H1 (cell line): ENCODE results near the gene SCFD1. TPM values are rescaled to one million over a fixed set of nuclear protein-coding genes. Genes with fewer than 3 reads are reported as not detected.

Experiments used
- CTCF ChIA-PET: fragments of 300-600 bp; sonication (Branson Sonifier 250); formaldehyde crosslinking; loops from one replicate; lab custom pipeline; 2021; ENCODE audit not compliant: partially characterized antibody; lab: Charles Lee
- POLR2A ChIA-PET: fragments of 300-600 bp; sonication (Branson Sonifier 250); formaldehyde crosslinking; loops from one replicate; lab custom pipeline; 2021; ENCODE audit warnings: inconsistent platforms; ENCODE audit not compliant: partially characterized antibody; lab: Charles Lee
- DNase-seq, 2 experiments: peaks; one replicate each; pipeline versions ENCODE4 v3.0.0 to v3.0.0-alpha.2; 2010 to 2022; ENCODE audit warnings: low spot score in 2 of 2, low read depth in 1 of 2, mixed read lengths in 1 of 2
- FAIRE-seq: peaks from 2 replicates; lab custom pipeline; 2011; peaks lifted over from hg19 to GRCh38; lab: Jason Lieb, UNC
- H2AFZ ChIP-seq: 2 replicates; pipeline ENCODE4 v1.8.1; 2012; ENCODE audit warnings: low read length, inconsistent platforms
- H2AK5ac ChIP-seq: 2 replicates; pipeline ENCODE4 v1.6.1; 2013; ENCODE audit warnings: low read depth, low read length
- H2BK120ac ChIP-seq: replicated peaks from 2 replicates; pipeline ENCODE3; 2013; ENCODE audit warnings: low read depth, low read length, inconsistent platforms
- H2BK12ac ChIP-seq: 2 replicates; pipeline ENCODE4 v1.6.1; 2013; ENCODE audit warnings: low read depth, low read length
- H2BK15ac ChIP-seq: 2 replicates; pipeline ENCODE4 v1.6.1; 2013; ENCODE audit warnings: low read length
- H2BK20ac ChIP-seq: 2 replicates; pipeline ENCODE4 v1.6.1; 2013; ENCODE audit warnings: low read length
- H2BK5ac ChIP-seq: 2 replicates; pipeline ENCODE4 v1.6.1; 2013; ENCODE audit warnings: low read depth, low read length
- H3K14ac ChIP-seq: 2 replicates; pipeline ENCODE4 v1.6.1; 2013; ENCODE audit warnings: inconsistent platforms; ENCODE audit not compliant: insufficient read length
- H3K18ac ChIP-seq: 2 replicates; pipeline ENCODE4 v1.6.1; 2013; ENCODE audit warnings: low read length; ENCODE audit errors: extremely low read depth
- H3K23ac ChIP-seq: 2 replicates; pipeline ENCODE4 v1.6.1; 2013; ENCODE audit warnings: inconsistent platforms; ENCODE audit not compliant: insufficient read length
- H3K23me2 ChIP-seq: 2 replicates; pipeline ENCODE4 v1.6.1; 2013; ENCODE audit warnings: low read depth, low read length
- H3K27ac ChIP-seq: 2 replicates; pipeline ENCODE4 v1.6.1; 2011; ENCODE audit warnings: low read depth, low read length, inconsistent platforms
- H3K27me3 ChIP-seq, 4 experiments: replicated peaks in 1 of 4; 1 replicate in 1 of 4; 2 replicates in 3 of 4; pipeline versions ENCODE4 v1.6.1 to v1.8.1; 2011 to 2013; ENCODE audit warnings: low read length in 3 of 4, mild to moderate bottlenecking in 3 of 4, inconsistent platforms in 2 of 4, mixed read lengths in 2 of 4, moderate library complexity in 1 of 4; ENCODE audit not compliant: control insufficient read depth in 3 of 4, insufficient read depth in 3 of 4; ENCODE audit errors: extremely low read depth in 1 of 4
- H3K36me3 ChIP-seq, 4 experiments: 2 replicates each; pipeline versions ENCODE4 v1.6.1 to v1.8.1; 2011 to 2013; ENCODE audit warnings: mild to moderate bottlenecking in 4 of 4, low read length in 3 of 4, moderate library complexity in 2 of 4, control low read depth in 1 of 4, inconsistent platforms in 1 of 4; ENCODE audit not compliant: insufficient read depth in 4 of 4, control insufficient read depth in 2 of 4
- H3K4ac ChIP-seq: replicated peaks from 2 replicates; pipeline ENCODE3; 2013; ENCODE audit warnings: low read length, low read depth, mixed read lengths, inconsistent platforms; ENCODE audit not compliant: insufficient read length
- H3K4me1 ChIP-seq, 4 experiments: replicated peaks in 1 of 4; 1 replicate in 1 of 4; 2 replicates in 3 of 4; pipeline versions ENCODE4 v1.6.1 to v1.8.1; 2011 to 2013; ENCODE audit warnings: low read length in 3 of 4, inconsistent platforms in 2 of 4, mixed read lengths in 1 of 4; ENCODE audit not compliant: insufficient read depth in 4 of 4, control insufficient read depth in 3 of 4
- H3K4me2 ChIP-seq, 2 experiments: 2 replicates each; pipeline versions ENCODE4 v1.6.1 to v1.8.1; 2011 to 2013; ENCODE audit warnings: low read depth in 2 of 2, low read length in 2 of 2, control low read depth in 1 of 2, inconsistent platforms in 1 of 2, mild to moderate bottlenecking in 1 of 2; ENCODE audit not compliant: insufficient read depth in 1 of 2
- H3K4me3 ChIP-seq, 4 experiments: fragments of 200-600, 300-600 bp in 1 of 4; sonication (generic), shearing (Covaris generic), sonication (Bioruptor Twin) in 1 of 4; 2 replicates each; pipeline versions ENCODE4 v1.5.1 to v1.8.1; 2011 to 2016; ENCODE audit warnings: low read length in 4 of 4, low read depth in 3 of 4, control low read depth in 2 of 4, inconsistent platforms in 2 of 4, mild to moderate bottlenecking in 2 of 4, mixed read lengths in 1 of 4, moderate library complexity in 1 of 4; ENCODE audit not compliant: insufficient read depth in 2 of 4; ENCODE audit errors: extremely low read depth in 1 of 4
- H3K56ac ChIP-seq: replicated peaks from 2 replicates; pipeline ENCODE3; 2013; ENCODE audit warnings: low read depth, mild to moderate bottlenecking, mixed read lengths, low read length, inconsistent platforms; ENCODE audit not compliant: insufficient read length
- H3K79me1 ChIP-seq: 2 replicates; pipeline ENCODE4 v1.6.1; 2013; ENCODE audit warnings: low read depth, low read length, control low read depth
- H3K79me2 ChIP-seq, 2 experiments: 2 replicates each; pipeline versions ENCODE4 v1.6.1 to v1.8.1; 2012 to 2013; ENCODE audit warnings: low read length in 2 of 2, mild to moderate bottlenecking in 2 of 2, inconsistent platforms in 1 of 2; ENCODE audit not compliant: insufficient read depth in 2 of 2, control insufficient read depth in 1 of 2
- H3K9ac ChIP-seq, 4 experiments: replicated peaks in 1 of 4; 1 replicate in 1 of 4; 2 replicates in 3 of 4; pipeline versions ENCODE4 v1.6.1 to v1.8.1; 2011 to 2013; ENCODE audit warnings: low read depth in 3 of 4, low read length in 3 of 4, control low read depth in 2 of 4, mild to moderate bottlenecking in 2 of 4, moderate library complexity in 2 of 4, inconsistent platforms in 1 of 4; ENCODE audit errors: extremely low read depth in 1 of 4
- H3K9me3 ChIP-seq, 2 experiments: 2 replicates each; pipeline versions ENCODE4 v1.6.1 to v1.8.1; 2012 to 2013; ENCODE audit warnings: mild to moderate bottlenecking in 2 of 2, moderate library complexity in 2 of 2, control low read depth in 1 of 2, inconsistent platforms in 1 of 2, low read depth in 1 of 2, low read length in 1 of 2, mixed read lengths in 1 of 2; ENCODE audit not compliant: insufficient read depth in 2 of 2
- H4K20me1 ChIP-seq, 2 experiments: replicated peaks in 1 of 2; 2 replicates each; pipeline versions ENCODE3 to v1.8.1; 2011 to 2013; ENCODE audit warnings: inconsistent platforms in 2 of 2, low read length in 2 of 2, mild to moderate bottlenecking in 1 of 2; ENCODE audit not compliant: insufficient read depth in 2 of 2, control insufficient read depth in 1 of 2
- H4K5ac ChIP-seq: 2 replicates; pipeline ENCODE4 v1.6.1; 2013; ENCODE audit warnings: low read length, low read depth, mixed read lengths, inconsistent platforms; ENCODE audit not compliant: insufficient read length
- H4K8ac ChIP-seq: 2 replicates; pipeline ENCODE4 v1.8.0; 2013; ENCODE audit warnings: mild to moderate bottlenecking, moderate library complexity, low read length, inconsistent platforms; ENCODE audit not compliant: insufficient read depth; ENCODE audit errors: extremely low read depth
- H4K91ac ChIP-seq: replicated peaks from 2 replicates; pipeline ENCODE3; 2013; ENCODE audit warnings: low read length, mixed read lengths, inconsistent platforms; ENCODE audit not compliant: insufficient read length
- ATF2 ChIP-seq: IDR thresholded peaks from 2 replicates; pipeline ENCODE4 v1.6.1; 2012; ENCODE audit warnings: low read length, inconsistent platforms
- CTBP2 ChIP-seq: IDR thresholded peaks from 2 replicates; pipeline ENCODE4 v1.7.0; 2011; ENCODE audit warnings: borderline replicate concordance, mild to moderate bottlenecking, moderate library complexity, mixed read lengths, low read length; ENCODE audit not compliant: insufficient read depth, insufficient read length
- EP300 ChIP-seq, 2 experiments: IDR thresholded peaks; 1 replicate in 1 of 2; 2 replicates in 1 of 2; pipeline ENCODE4 v1.6.1; 2011 to 2012; ENCODE audit warnings: low read depth in 2 of 2, low read length in 2 of 2, mild to moderate bottlenecking in 2 of 2, borderline replicate concordance in 1 of 2, inconsistent platforms in 1 of 2, moderate library complexity in 1 of 2
- HDAC2 ChIP-seq, 2 experiments: fragments of 300-600 bp in 1 of 2; sonication (generic) in 1 of 2; IDR thresholded peaks; 2 replicates each; pipeline ENCODE4 v1.6.1; 2011 to 2012; ENCODE audit warnings: low read depth in 2 of 2, low read length in 2 of 2, mild to moderate bottlenecking in 2 of 2, moderate library complexity in 2 of 2, borderline replicate concordance in 1 of 2, inconsistent platforms in 1 of 2
- JUN ChIP-seq: IDR thresholded peaks from 2 replicates; pipeline ENCODE4 v1.6.1; 2011; ENCODE audit warnings: low read depth, mild to moderate bottlenecking, improper control_type of control experiment, low read length
- JUND ChIP-seq: IDR thresholded peaks from 2 replicates; pipeline ENCODE4 v1.6.1; 2011; ENCODE audit warnings: mild to moderate bottlenecking, improper control_type of control experiment, low read length
- KDM4A ChIP-seq: IDR thresholded peaks from one replicate; pipeline ENCODE4 v1.7.1; 2012; ENCODE audit warnings: low read depth, mild to moderate bottlenecking, moderate library complexity, low read length, inconsistent platforms; ENCODE audit not compliant: severe bottlenecking
- POLR2AphosphoS5 ChIP-seq: IDR thresholded peaks from 2 replicates; pipeline ENCODE4 v1.6.1; 2011; ENCODE audit warnings: low read depth, low read length
- RAD21 ChIP-seq, 2 experiments: IDR thresholded peaks in 1 of 2; conservative IDR thresholded peaks in 1 of 2; 2 replicates each; pipeline ENCODE4 v1.6.1; 2011; ENCODE audit warnings: low read depth in 2 of 2, low read length in 2 of 2, improper control_type of control experiment in 1 of 2, inconsistent platforms in 1 of 2, mild to moderate bottlenecking in 1 of 2, moderate library complexity in 1 of 2
- TAF7 ChIP-seq: optimal IDR thresholded peaks from 2 replicates; pipeline ENCODE3; 2011; ENCODE audit warnings: low read depth, mild to moderate bottlenecking, inconsistent platforms, low read length, moderate library complexity, borderline replicate concordance
- ZNF274 ChIP-seq: IDR thresholded peaks from 2 replicates; pipeline ENCODE4 v1.7.0; 2012; ENCODE audit warnings: low read length, borderline replicate concordance; ENCODE audit errors: extremely low read depth
- WGBS, 2 experiments: shearing (Covaris generic) in 1 of 2; methylation state at CpG; one replicate each; pipeline versions ENCODE4 v1.1.6 to v1.1.7; 2013 to 2015; ENCODE audit warnings: low lambda C conversion rate in 2 of 2, mixed read lengths in 2 of 2, inconsistent platforms in 1 of 2, low coverage in 1 of 2, missing lambda C conversion rate in 1 of 2; ENCODE audit not compliant: insufficient replicate concordance in 2 of 2, insufficient coverage in 1 of 2, insufficient read length in 1 of 2; ENCODE audit errors: extremely low coverage in 1 of 2, missing lambda C conversion rate in 1 of 2; 5-methylcytosine and 5-hydroxymethylcytosine counted together
- polyA plus RNA-seq, 7 experiments: library from polyadenylated mRNA; depleted of rRNA in 3 of 7; stranded (reverse) in 5 of 7; unstranded in 2 of 7; fragments of >200 nt in 5 of 7; fragments of 200-250 nt in 2 of 7; gene quantifications; 1 replicate in 5 of 7; 2 replicates in 1 of 7; 4 replicates in 1 of 7; pipeline versions ENCODE4 v1.2.1 to v1.2.3, GENCODE V29; 2011 to 2013; ENCODE audit warnings: missing spikeins in 2 of 7, mixed read lengths in 2 of 7
- total RNA-seq: library from RNA; stranded (reverse); fragmentation: NEBNext Ultra II Directional; extraction: Animal tissue kit (Norgen Biotek cat#: 25700); gene quantifications from 2 replicates; pipeline ENCODE4 v1.2.1, GENCODE V29; 2021

The SCFD1 gene
- total and polyA plus RNA-seq, 2 of the 8 experiments (the other 6 are each of a cell fraction or from before 2014, with no cell fraction given), result 32.8 to 64.5 TPM

- Histone ChIP-seq H2AK5ac (no peak overlapping the region), H3K27me3 (no peaks in the 10 kb centered on the region), H2AFZ (no peak overlapping the region), H4K20me1 (peaks cover 1 to 4% of the 10 kb centered on the region in 2 experiments), H4K8ac (no peak overlapping the region), H3K23ac (no peak overlapping the region), H3K18ac (no peak overlapping the region), H3K4ac (no peak overlapping the region), H2BK5ac (no peak overlapping the region), H3K79me2 (no peaks in the 10 kb centered on the region), H3K27ac (no peak overlapping the region), H3K23me2 (no peaks in the 10 kb centered on the region), H3K9ac (no peak overlapping the region), H3K4me1 (no peaks in the 10 kb centered on the region), H4K5ac (no peak overlapping the region), H3K4me3 (no peak overlapping the region), H4K91ac (no peak overlapping the region), H3K36me3 (peaks cover 2 to 49% (median 24%) of the 10 kb centered on the region in 4 experiments; a peak in 7 of 8 replicates), H2BK120ac (no peak overlapping the region), H3K79me1 (no peaks in the 10 kb centered on the region), H2BK15ac (no peak overlapping the region), H3K56ac (no peak overlapping the region), H3K14ac (no peak overlapping the region), H3K4me2 (no peak overlapping the region), H3K9me3 (no peaks in the 10 kb centered on the region), H2BK20ac (no peak overlapping the region), H2BK12ac (no peak overlapping the region)
- FAIRE-seq, result no peak
- 94% methylated on average over 6 of the region's 6 CpGs; no CpG with 5 or more reads in 1 of the 2 experiments for WGBS, 2 experiments
- CTCF ChIA-PET, result no interaction called here
- POLR2A ChIA-PET, result no interaction called here
- DNase-seq, result no peak
- TF ChIP-seq CTBP2 (no peak), HDAC2 (IDR thresholded peaks at IDR 0.05; ENCODE audit: borderline replicate concordance in 1 of 2, low read depth in 2 of 2, low read length in 2 of 2) (no peak), ATF2 (no peak), TAF7 (no peak), RAD21 (IDR thresholded peaks at IDR 0.05 in 1 of 2, conservative IDR thresholded peaks at IDR 0.05 in 1 of 2; ENCODE audit: low read depth in 2 of 2, low read length in 2 of 2) (no peak), JUND (no peak), KDM4A (no peak), ZNF274 (no peak), POLR2AphosphoS5 (no peak), JUN (no peak), EP300 (IDR thresholded peaks at IDR 0.05; ENCODE audit: borderline replicate concordance in 1 of 2, low read depth in 2 of 2, low read length in 2 of 2) (no peak)
Measured at GRCh38 chr14:30651937-30652336, 29.8 kb downstream of the SCFD1 start.
